Endothelial cell of hepatic sinusoid (primary cell): ENCODE results near the gene RPN2.
"Not testable (repeated sequence)": the region's sequence is repeated elsewhere in the genome, so short reads cannot be mapped to it uniquely, and the experiment has no call there.

Source experiments
- in situ Hi-C: cut with HindIII; loops from 2 replicates; pipeline ENCODE4 v1.10.0; 2017; ENCODE audit warnings: low sequenced_read_pairs

Gene RPN2

DNA sequence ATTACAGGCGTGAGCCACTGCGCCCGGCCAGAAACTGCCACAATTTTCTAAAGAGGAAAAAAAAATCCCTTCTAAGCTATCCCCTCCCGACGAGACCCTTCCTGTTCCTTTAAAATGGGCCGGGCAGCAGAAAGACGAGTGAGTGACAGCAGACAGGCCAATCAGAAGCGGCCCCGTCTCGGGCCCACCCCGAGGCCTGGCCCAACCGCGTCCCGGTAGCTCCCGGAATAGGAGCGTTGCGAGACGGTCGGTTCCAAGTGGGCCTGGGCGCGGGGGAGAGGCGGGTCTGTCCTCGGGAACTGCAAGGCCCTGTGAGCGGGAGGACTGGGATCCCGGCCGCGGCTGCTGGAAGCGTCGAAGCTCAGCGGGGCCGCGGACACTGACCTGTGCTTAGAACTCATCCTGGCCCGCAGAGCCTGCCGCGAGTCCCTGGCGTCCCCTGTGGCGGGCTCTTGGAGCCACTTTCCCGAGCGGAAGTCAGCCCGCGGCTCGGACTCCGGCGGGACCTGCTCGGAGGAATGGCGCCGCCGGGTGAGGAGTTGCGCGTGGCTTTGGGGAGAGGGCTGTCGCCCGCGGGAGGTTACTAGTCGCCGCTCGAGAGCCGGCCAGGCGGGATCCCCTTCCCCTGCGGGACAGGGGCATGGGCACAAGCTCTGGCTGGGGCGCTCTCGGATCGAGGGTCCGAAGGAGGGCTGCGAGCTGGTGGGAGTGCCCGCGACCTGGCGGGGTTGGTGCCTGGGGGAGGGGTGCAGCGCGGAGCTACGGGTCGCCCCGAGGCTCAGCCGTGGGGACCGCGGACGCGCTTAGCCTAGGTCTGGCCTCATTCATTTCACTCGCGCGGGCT is at the start of gene RPN2, which contains the start of gene MROH8:
TSS of gene RPN2 (plus strand) at position 492 of the 844 bp plus-strand sequence. CDS start at position 519, 27 bp downstream.
TSS of gene MROH8 (minus strand) at position 710 of the 844 bp plus-strand sequence.
- in situ Hi-C loops, result no loop called here

DNA sequence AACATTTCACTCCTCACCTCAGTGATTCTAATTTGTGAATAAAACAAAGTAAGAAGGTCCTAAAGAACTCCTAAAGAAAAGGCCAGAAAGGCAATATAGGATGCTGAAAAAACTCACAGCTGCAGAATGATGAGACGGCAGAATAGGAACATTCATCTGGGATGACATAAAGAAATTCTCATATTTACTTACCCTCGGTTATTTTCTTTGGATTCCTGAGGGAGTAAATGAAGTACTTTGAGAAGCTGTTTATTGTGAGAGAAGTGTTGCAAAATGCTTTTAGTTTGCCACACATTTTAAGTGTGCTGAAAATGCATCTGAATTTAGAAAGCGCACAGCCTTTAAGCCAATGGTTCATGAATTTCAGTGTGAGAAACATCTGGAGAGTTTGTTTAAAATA is 47.6 kb upstream of the RPN2 start:
- in situ Hi-C loops, result loop anchor here (5.0 kb wide), 1 partner anchor 74 kb away; no protein-coding TSS in a partner anchor

GRCh38 chr20:37133952-37134351 is 45.2 kb upstream of the RPN2 start:
- in situ Hi-C loops, result loop anchor here (5.0 kb wide), 1 partner anchor 77 kb away; no protein-coding TSS in a partner anchor

DNA sequence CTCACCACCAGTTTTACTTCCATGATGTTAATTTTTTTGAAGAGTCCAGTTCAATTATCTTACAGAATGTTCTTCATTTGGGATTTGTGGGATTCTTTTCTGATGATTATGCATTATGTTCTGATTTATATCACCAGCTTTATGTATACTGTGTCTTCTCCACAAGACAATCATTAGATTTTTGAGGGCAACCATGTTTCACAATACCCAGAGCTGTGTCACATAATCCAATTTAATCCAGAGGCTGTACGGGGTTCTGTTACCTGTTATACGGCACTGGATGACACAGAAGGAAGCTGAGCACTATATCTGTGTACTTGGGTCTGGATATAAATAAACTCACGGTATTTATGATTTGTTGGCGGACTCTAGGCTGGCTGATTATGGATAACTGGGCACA is 41.6 kb upstream of the RPN2 start:
- in situ Hi-C loops, result no loop called here

- in situ Hi-C loops, result no loop called here
Observed at GRCh38 chr20:37142708-37143107, 36.4 kb upstream of the RPN2 start.

DNA sequence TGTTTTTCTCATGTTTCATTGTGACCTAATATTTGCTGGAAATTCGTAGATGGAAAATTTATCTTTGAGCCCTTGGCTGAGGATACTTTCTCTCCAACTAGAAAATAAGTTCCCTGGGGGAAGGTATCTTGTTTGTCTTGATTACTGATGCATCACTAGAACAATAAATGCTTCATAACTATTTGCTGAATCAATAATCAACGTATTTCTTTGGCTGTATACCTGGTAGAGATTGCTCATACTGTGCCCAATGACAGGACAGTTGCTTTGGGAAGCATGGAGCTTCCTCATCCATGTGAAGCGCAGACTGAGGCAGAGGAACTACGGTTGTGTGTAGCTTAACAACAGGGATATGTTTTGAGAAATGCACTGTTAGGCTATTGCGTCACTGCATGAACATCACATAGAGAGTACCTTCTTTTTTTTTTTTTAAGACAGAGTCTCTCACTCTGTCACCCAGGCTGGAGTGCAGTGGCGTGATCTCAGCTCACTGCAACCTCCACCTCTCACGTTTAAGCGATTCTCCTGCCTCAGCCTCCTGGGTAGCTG is 34.2 kb upstream of the RPN2 start:
- in situ Hi-C loops, result no loop called here

DNA sequence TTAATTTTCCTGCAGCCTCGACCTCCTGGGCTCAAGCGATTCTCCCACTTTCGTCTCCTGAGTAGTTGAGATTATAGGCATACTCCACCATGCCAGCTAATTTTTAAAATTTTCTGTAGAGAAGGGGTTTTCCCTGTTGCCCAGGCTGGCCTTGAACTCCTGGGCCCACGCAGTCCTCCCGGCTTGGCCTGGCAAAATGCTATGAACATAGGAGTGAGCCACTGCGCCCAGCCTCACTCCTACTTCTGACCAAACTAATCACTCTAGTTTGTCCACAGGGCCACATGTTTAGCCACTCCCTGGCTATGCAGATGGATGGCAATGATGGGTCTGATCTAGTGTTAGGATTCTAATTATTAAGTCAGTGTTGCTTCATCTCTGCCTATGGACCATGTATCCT is 31.9 kb upstream of the RPN2 start:
- in situ Hi-C loops, result no loop called here

DNA sequence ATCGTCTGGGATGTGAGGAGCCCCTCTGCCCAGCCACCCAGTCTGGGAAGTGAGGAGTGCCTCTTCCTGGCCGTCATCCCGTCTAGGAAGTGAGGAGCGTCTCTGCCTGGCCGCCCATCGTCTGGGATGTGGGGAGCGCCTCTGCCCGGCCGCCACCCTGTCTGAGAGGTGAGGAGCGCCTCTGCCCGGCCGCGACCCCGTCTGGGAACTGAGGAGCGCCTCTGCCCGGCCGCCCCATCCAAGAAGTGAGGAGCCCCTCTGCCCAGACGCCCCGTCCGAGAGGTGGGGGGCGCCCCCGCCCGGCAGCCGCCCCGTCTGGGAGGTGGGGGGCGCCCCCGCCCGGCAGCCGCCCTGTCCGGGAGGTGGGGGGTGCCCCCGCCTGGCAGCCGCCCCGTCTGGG is 28.3 kb upstream of the RPN2 start:
- in situ Hi-C loops, result not testable (repeated sequence)

- in situ Hi-C loops, result no loop called here
Observed at GRCh38 chr20:37151529-37151928, 27.6 kb upstream of the RPN2 start.

- in situ Hi-C loops, result no loop called here
Observed at GRCh38 chr20:37152284-37152683, 26.8 kb upstream of the RPN2 start.

- in situ Hi-C loops, result no loop called here
Observed at GRCh38 chr20:37154684-37155298, 24.3 kb upstream of the RPN2 start.

- in situ Hi-C loops, result no loop called here
Observed at GRCh38 chr20:37155987-37156386, 23.1 kb upstream of the RPN2 start.

- in situ Hi-C loops, result no loop called here
Observed at GRCh38 chr20:37158248-37158647, 20.9 kb upstream of the RPN2 start.

DNA sequence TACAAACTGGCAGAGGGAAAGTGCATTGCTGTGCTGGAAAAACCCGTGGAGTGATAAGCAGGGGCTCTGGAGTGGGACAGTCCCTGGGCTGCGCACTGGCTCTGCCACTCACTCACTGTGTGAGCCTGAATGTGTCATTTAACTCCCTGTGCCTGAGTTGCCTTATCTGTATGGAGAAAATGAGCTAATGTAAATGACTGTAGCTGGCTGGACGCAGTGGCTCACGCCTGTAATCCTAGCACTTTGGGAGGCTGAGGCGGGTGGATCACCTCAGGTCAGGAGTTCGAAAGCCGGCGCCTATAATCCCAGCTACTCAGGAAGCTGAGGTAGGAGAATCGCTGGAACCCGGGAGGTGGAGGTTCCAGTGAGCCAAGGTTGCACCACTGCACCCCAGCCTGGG is 18.4 kb upstream of the RPN2 start:
- in situ Hi-C loops, result no loop called here

DNA sequence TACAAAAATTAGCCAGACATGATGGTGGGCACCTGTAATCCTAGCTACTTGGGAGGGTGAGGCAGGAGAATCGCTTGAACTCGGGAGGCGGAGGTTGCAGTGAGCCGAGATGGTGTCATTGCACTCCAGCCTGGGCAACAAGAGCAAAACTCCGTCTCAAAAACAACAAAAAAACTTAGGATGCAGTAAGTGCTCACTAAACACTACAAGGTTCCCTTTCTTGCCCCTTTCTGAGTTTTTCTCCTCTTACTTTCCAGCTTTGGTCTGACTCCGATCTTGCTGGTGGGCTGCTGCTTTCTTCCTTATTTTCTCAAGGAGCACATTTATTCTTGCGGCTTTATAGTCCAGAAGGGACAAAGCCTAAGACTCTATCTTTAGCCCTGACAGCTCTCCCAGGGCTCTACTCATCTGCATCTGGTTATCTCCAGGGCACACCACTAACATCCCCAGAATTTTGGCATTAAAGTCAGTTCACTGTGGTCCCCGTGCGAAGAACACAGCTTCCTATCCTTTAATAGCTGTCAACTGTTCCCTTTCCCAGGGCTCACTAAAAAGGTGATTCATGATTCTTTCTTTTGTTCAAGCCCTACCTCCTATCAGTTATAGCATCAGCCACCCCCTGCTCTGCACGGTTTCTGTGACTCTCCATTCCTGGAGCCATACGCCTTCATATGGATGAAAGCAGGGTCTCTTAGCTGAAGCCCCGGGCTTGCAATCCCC is 17.1 kb upstream of the RPN2 start:
- in situ Hi-C loops, result no loop called here

DNA sequence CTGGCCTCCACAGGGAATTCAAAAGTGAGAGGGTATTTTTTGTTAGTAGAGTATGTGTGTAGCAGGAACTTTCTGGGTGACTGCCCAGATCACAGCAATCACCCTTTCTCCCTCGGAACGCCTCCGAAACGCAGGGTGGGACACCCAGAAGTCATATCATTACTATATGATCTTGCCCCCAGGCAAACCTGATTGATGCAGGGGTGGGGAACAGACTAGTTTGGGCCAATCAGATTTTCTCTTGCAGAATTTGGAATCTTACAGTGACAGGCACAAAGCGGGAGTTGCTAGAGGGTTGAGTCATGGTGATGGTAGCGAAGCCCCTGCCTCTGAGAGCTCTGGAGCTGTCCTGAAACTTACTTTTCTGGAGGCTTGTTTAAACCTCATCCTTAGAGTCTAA is 16.5 kb upstream of the RPN2 start:
- in situ Hi-C loops, result no loop called here

DNA sequence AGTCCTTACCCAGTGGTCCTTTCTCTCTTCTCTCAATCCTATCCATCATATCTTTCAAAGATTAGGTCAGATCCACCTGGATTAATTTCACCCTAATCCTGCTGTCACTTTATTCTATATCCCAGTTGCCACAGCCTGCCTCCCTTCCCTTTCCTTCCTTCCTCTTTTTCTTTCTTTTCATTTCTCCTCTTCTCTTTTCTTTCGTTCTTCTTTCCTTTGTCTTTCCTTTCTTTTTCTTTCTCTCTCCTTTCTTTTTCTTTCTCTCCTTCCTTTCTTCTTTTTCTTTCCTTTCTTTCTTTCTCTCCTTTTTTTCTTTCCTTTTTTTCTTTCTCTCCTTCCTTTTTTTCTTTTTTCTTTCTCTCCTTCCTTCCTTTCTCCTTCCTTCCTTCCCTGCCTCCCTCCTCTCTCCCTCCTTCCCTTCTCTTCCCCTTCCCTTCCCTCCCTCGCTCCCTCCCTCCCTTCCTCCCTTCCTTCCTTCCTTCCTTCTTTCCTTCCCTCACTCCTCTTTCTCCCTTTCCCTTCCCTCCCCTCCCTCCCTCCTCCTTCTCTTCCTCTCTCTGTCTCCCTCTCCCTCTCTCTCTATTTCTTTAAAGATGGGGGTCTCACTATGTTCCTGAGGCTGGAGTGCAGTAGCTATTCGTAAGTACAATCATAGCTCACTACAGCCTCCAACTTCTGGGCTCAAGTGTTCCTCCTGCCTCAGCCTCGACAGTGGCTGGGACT is 15.1 kb upstream of the RPN2 start:
- in situ Hi-C loops, result no loop called here

DNA sequence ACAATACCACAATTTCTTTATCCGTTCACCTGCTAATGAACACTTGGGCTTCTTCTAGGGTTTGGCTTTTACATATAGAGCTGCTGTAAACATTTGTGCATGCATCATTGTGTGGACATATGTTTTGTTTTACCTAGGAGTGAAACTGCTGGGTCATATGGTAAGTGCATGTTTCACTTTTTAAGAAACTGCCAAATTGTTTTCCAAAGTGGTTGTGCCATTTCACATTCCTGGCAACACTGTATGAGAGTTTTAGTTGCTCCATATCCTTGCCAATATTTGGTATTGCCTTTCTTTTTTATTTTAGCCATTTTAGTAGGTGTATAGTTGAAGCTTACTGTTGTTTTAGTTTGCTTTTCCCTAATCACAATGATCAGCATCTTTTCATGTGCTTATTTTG is 14.1 kb upstream of the RPN2 start:
- in situ Hi-C loops, result no loop called here

- in situ Hi-C loops, result no loop called here
Observed at GRCh38 chr20:37166867-37167266, 12.3 kb upstream of the RPN2 start.

DNA sequence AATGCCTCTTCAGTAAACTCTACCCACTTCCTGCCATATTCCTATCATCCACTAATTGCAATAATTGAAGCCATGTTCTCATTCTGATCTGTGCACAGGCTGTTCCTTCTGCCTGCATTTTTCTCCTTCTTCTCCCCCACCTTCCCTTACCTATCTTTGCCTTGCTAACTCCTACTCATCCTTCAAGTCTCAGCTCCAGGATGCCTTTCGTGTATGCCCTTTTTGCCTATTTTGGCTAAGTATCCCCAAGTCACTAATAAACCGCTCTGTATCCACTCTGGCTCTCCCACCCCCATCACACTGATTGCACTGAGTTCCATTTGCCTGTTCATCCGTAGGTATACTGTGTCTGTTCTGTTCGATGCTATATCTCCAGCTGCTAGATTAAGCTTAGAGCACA is 6.3 kb upstream of the RPN2 start:
- in situ Hi-C loops, result no loop called here
